ENCODE results near the gene ZNF688.
"Not testable (repeated sequence)": the region's sequence is repeated elsewhere in the genome, so short reads cannot be mapped to it uniquely, and the experiment has no call there.

ZNF688 gene

DNA sequence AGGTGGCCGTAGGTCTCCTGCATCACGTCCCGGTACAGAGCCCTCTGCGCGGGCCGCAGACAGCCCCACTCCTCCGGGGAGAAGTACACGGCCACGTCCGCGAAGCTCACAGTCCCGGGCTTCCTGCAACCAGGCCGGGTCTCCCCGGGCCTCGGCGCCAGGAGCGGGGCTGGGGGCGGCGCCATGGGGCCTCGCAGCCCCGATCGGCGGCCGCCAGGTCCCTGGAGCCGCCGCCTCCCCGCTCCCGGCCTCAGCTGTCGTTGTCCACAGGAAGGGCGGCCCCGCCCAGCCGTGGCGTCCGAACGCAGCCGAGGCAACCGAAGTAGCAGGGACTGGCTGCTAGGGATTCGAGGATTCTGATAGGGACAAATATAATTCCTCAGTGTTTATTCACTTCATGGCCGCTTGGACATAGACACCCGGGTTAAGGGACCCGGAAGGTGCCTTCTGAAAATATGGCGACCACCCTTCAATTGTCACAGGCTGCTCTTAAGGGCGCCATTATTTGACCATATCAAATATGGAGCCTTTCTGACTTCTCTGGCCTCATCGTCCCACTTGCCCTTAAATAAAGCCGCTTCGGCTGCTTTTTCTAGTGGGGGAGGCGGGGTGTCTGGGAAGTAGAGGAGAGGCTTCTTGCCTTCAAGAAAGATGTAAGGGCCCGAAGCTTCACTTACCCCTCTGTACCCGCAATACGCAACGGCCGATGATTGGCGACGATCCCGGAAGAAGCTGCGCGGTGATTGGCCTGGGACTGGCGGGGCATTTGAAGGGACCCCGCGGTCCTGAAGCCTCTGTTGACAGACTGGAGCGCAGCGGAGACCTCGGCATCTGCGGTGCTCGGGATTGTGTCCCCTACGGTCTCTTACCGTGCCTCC lies at the start of gene ZNF688:
Gene ZNF688, minus strand, starts transcription at position 270 of the 878 bp plus-strand sequence. Its CDS starts 85 bp downstream, at position 185.
- peak; percentile 75 to 98 (median 92) for DNase-seq

GRCh38 chr16:30620169-30620568 lies 48.7 kb upstream of the ZNF688 start:
- no peak for DNase-seq

GRCh38 chr16:30619638-30620037 lies 48.1 kb upstream of the ZNF688 start:
- no peak for DNase-seq

DNA sequence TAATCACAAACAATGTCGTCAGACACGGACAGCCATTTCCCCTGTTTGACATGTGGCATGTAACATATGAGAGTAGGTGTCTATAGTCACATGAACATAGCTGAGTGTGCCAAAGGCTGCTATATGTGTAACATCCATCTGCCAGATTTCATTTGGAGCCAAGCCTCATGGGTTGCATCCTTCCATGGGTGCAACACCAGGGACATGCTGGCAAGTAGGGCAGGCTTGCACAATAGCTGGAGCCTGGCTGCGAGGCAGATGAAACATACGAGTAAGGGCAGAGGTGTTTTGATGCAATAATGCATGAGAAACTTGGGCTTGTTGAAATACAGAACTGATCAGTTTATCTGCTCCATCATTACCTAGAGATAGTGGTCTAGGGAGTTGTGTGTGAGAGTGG lies 47.7 kb upstream of the ZNF688 start:
- DNase-seq, result peak in 6 of 58 donors; percentile 3 to 33 (median 6)

GRCh38 chr16:30615358-30616091 lies 44.0 kb upstream of the ZNF688 start:
- DNase-seq, result peak in 23 of 58 donors; percentile 5 to 56 (median 17)

DNA sequence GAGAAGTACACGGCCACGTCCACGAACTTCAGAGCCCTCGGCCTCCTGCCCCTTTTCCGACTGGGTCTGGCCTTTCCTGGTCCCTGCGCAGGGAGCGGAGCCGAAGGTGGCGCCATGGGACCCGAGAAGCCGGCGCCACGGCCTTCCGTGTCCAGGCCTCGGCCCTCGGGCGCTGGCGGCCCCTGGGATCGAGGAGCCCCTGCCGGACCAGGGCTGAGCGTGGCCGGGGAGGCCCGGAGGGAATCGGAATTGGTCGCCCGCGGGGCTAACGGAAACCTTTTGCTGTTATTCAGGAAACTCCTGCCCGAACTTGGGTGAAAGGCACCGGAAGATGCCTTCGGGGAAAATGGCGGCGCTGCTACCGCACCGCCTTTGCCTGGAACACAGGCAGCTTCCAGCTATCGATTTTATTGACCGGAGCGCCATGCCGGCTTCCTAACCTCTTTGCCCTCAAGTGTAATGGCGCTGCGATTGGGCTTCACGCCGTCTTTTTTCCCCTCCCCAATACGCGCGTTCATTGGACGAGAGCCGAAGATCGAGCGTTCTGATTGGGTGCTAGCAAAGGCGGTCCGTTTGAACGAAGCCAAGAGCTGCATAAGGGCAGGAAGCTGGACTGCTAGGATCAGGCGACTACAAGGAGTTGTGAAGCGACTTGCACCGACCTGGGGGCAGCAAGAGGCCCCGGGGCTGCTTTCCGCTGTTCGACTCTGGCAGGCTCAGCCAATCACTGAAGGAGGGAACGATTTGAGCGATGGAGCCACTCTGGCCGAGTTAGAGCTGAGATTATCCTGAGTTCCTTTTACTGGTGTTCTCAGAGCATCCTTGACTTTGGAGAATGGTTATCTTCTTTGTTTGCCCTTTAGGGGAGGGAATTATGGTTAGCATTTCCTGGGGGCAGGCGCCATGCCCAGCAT lies 38.7 kb upstream of the ZNF688 start, which contains the start of gene ZNF689:
Gene ZNF689, minus strand, starts transcription at position 464 of the 914 bp plus-strand sequence. Its CDS starts 348 bp downstream, at position 116.
- peak; percentile 73 to 98 (median 93) for DNase-seq

- DNase-seq, result peak in 39 of 58 donors; percentile 14 to 74 (median 53)
Observed at GRCh38 chr16:30609002-30609925, 37.8 kb upstream of the ZNF688 start.

DNA sequence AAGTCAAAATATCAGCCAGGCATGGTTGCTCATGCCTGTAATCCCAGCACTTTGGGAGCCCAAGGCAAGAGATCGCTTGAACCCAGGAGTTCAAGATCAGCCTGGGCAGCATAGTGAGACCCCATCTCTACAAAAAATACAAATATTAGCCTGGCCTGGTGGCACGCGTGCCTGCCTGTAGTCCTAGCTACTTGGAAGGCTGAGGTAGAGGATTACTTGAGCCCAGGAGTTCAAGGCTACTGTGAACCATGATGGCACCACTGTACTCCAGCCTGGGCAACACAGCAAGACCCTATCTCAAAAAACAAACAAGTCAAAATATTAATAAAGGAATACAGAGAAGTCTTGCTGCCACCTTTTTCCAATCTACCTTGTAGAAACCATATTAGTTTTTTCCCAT lies 34.5 kb upstream of the ZNF688 start:
- no peak for DNase-seq

DNA sequence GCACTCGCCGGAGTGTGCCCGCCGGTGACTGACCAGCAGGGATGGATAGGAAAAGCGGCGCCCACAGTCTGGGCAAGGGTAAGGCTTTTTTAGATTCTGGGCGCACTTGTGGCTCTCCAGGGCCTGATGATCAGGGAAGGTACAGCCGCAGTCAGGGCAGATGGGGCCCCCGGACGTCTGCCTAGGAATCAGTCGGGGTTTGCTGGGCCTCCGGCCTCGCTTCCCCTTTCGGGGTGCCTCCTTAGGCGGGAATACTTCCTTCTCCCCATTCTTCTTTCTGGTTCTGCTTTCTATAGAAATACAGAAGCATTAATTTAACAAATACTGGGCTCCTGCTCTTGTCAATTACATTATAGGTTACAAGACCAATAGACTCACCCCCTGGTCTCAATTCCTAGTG lies 33.6 kb upstream of the ZNF688 start:
- peak in 8 of 58 donors; percentile 3 to 32 (median 12) for DNase-seq

DNA sequence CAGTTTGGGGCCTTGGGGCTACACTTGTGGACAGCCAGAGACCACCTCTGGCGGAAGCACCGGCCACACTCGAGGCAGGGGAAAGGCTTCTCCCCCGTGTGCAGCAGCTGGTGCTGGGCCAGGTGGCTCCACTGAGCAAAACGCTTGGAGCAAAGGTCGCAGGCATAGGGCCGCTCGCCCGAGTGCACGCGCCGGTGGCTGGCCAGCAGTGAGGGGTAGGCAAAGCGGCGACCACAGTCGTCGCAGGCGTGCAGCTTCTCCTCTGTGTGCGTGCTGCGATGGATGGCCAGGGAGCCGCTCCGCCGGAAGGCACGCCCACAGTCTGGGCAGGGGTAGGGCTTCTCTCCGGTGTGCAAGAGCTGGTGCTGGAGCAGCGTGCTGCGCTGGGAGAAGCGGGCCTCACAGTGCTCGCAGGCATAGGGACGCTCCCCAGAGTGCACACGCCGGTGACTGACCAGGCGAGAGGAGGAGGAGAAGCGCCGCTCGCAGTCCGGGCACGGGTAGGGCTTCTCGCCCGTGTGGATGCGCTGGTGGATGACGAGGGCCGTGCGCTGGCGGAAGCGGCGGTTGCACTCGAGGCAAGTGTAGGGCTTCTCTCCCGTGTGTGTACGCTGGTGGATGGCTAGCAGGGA lies 32.9 kb upstream of the ZNF688 start:
- no peak for DNase-seq

GRCh38 chr16:30603945-30604315 lies 32.4 kb upstream of the ZNF688 start:
- DNase-seq, result no peak

GRCh38 chr16:30602616-30603277 lies 31.2 kb upstream of the ZNF688 start:
- DNase-seq, result peak in 1 of 58 donors; percentile 0

GRCh38 chr16:30601966-30602365 lies 30.5 kb upstream of the ZNF688 start:
- no peak for DNase-seq

DNA sequence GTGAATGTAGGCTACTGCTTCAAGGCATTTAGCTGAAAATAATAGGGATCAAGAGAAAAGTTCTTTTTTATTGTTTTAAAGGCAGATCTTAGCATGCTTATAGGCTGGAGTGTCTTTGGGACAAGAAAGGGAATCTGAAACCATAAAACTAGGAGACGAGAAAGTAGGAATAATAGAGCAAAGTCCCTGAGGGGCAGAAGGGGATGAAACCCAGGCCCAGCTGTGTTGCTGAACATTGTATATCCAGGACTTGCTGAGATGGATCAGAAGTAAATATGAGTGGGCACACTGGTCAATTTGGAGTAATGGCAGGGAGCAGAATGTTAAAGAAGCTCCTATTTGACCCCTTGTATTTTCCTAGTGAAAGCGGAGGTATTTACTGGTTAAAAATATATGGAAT lies 29.4 kb upstream of the ZNF688 start:
- DNase-seq, result no peak

DNA sequence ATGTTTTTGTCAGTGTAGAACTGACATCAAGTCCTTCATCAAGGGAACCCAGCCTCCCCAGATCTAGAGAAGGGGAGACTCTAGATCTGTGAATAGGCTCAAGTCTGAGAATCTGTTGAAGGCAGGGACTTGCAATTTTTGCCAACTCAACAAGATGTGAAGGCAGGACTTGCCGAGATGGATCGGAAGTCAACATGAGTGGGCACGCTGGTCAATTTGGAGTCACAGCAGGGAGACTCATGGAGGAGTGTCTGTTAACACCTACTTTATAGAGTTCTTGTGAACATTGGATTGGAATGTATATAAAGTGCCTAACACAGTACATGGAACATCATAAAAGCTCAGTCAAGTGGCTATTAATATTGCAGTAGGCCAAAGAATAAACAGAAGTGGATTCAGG lies 28.7 kb upstream of the ZNF688 start:
- DNase-seq, result no peak

GRCh38 chr16:30592871-30593270 lies 21.4 kb upstream of the ZNF688 start:
- DNase-seq, result no peak

- not testable (repeated sequence) for DNase-seq
Observed at GRCh38 chr16:30590869-30591268, 19.4 kb upstream of the ZNF688 start.

DNA sequence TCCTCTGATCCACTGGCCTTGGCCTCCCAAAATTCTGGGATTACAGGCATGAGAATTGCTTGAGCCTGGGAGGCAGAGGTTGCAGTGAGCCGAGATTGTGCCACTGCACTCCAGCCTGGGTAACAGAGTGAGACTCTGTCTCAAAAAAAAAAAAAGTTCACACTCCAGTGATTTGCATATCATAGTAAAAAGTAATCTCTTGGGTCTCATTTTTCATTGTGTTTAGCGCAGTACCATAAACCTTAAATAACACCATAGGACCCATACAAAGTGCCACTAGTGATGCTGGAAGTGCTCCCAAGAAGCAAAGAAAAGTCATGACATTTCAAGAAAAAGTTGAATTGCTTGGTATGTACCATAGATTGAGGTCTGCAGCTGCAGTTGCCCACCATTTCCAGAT lies 18.1 kb upstream of the ZNF688 start:
- not testable (repeated sequence) for DNase-seq

DNA sequence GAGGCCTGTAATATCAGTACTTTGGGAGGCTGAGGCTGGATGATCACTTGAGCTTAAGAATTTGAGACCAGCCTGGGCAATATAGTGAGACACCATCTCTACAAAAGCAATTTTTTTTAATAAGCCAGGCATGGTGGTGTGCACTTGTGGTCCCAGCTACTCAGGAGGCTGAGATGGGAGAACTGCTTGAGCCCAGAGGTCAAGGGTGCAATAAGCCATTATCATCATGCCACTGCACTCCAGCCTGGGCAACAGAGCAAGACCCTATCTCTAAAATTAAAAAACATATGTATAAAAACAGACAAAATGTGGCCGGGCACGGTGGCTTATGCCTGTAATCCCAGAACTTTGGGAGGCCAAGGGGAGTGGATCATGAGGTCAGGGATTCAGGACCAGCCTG lies 17.1 kb upstream of the ZNF688 start:
- no peak for DNase-seq

Measured in anterior cingulate cortex (tissue), 58 donors.